Neural progenitor cell (in vitro differentiated cells): Measurements from ENCODE around the gene ATXN7L1.

Experiments
- CTCF ChIP-seq: fragments of 200-600 bp; sonication (generic); IDR thresholded peaks from 2 replicates; pipeline ENCODE4 v1.5.1; 2017; ENCODE audit warnings: antibody characterized with exemption, mild to moderate bottlenecking
- EZH2phosphoT487 ChIP-seq: fragments of 200-600 bp; sonication (generic); IDR thresholded peaks from 2 replicates; pipeline ENCODE4 v1.6.1; 2017; ENCODE audit warnings: antibody characterized with exemption

- no peak for TF ChIP-seq CTCF
- no peak for TF ChIP-seq EZH2phosphoT487
Measured at GRCh38 chr7:105819559-105819958, 56.8 kb downstream of the ATXN7L1 start.
